Cardiac muscle cell (in vitro differentiated cells and primary cell): ENCODE results near the gene TMPRSS6. TPM values are rescaled to one million over a fixed set of nuclear protein-coding genes. Genes with fewer than 3 reads are reported as not detected.

ENCODE experiments used
- DNase-seq, 2 donors: peaks; one replicate each; pipeline versions ENCODE4 v3.0.0 to v3.0.0-alpha.2; 2010 to 2017; ENCODE audit warnings: low read depth in 1 of 2, low spot score in 1 of 2
- H3K27ac ChIP-seq: fragments of 200-600 bp; sonication (generic); 2 replicates; pipeline ENCODE4 v1.5.1; 2016
- H3K27me3 ChIP-seq: fragments of 200-600 bp; sonication (generic); 2 replicates; pipeline ENCODE4 v1.6.0; 2016; ENCODE audit warnings: control low read depth
- H3K36me3 ChIP-seq: fragments of 200-600 bp; sonication (generic); 2 replicates; pipeline ENCODE4 v1.5.1; 2016; ENCODE audit warnings: control low read depth
- H3K4me1 ChIP-seq: fragments of 200-600 bp; sonication (generic); 2 replicates; pipeline ENCODE4 v1.8.1; 2017; ENCODE audit warnings: low read depth, mild to moderate bottlenecking, mixed run types
- H3K4me3 ChIP-seq: fragments of 200-600 bp; sonication (generic); 2 replicates; pipeline ENCODE4 v1.5.1; 2016; ENCODE audit warnings: mild to moderate bottlenecking
- H3K9me3 ChIP-seq: fragments of 200-600 bp; sonication (generic); 2 replicates; pipeline ENCODE4 v1.5.1; 2017; ENCODE audit warnings: low read depth, mild to moderate bottlenecking, control low read depth
- CTCF ChIP-seq: IDR thresholded peaks from 2 replicates; pipeline ENCODE4 v1.5.1; 2012; ENCODE audit warnings: low read depth, mild to moderate bottlenecking, low read length
- polyA plus RNA-seq: library from polyadenylated mRNA; unstranded; fragments of >200 nt; fragmentation: Nextera tagmentation; extraction: Ambion mirVana; gene quantifications from 2 replicates; pipeline ENCODE4 v1.2.1, GENCODE V29; 2016
- total RNA-seq: library from RNA; depleted of rRNA; stranded (reverse); fragments of >200 nt; gene quantifications from 2 replicates; pipeline ENCODE4 v1.2.3, GENCODE V29; 2016

The TMPRSS6 gene
- total and polyA plus RNA-seq, 2 experiments from 2014 or later = 0.11 TPM; not detected in 1

GRCh38 chr22:37138849-37139561, 29.5 kb upstream of the TMPRSS6 start:
- no peak for TF ChIP-seq CTCF
- DNase-seq = no peak
- H3K36me3 ChIP-seq = no peaks in the 10 kb centered on the region

GRCh38 chr22:37137903-37138665, 28.6 kb upstream of the TMPRSS6 start:
- DNase-seq = no peak
- Histone ChIP-seq H3K36me3 (no peaks in the 10 kb centered on the region), H3K27ac (no peak overlapping the region), H3K27me3 (no peaks in the 10 kb centered on the region), H3K9me3 (no peaks in the 10 kb centered on the region), H3K4me3 (no peak overlapping the region), H3K4me1 (no peaks in the 10 kb centered on the region)
- TF ChIP-seq CTCF = no peak

More at GRCh38 chr22:37138849-37139561, 29.5 kb upstream of the TMPRSS6 start:
- Histone ChIP-seq H3K27ac (no peak overlapping the region), H3K4me1 (no peaks in the 10 kb centered on the region), H3K27me3 (no peaks in the 10 kb centered on the region), H3K4me3 (no peak overlapping the region), H3K9me3 (no peaks in the 10 kb centered on the region)

- H3K27me3 ChIP-seq = no peaks in the 10 kb centered on the region
- no peaks in the 10 kb centered on the region for H3K36me3 ChIP-seq
- no peak overlapping the region for H3K4me3 ChIP-seq
- H3K9me3 ChIP-seq = no peaks in the 10 kb centered on the region
- no peak for TF ChIP-seq CTCF
- no peak for DNase-seq
- no peak overlapping the region for H3K27ac ChIP-seq
- no peaks in the 10 kb centered on the region for H3K4me1 ChIP-seq
These were observed 27.6 kb upstream of the TMPRSS6 start for GRCh38 chr22:37137131-37137530.

GRCh38 chr22:37135023-37135422, 25.5 kb upstream of the TMPRSS6 start:
- Histone ChIP-seq H3K36me3 (no peaks in the 10 kb centered on the region), H3K4me1 (no peaks in the 10 kb centered on the region)
- TF ChIP-seq CTCF = no peak

GRCh38 chr22:37133304-37134018, 23.9 kb upstream of the TMPRSS6 start:
- H3K27ac ChIP-seq = no peak overlapping the region
- no peak overlapping the region for H3K4me3 ChIP-seq
- no peaks in the 10 kb centered on the region for H3K27me3 ChIP-seq
- no peaks in the 10 kb centered on the region for H3K36me3 ChIP-seq
- DNase-seq = no peak
- H3K9me3 ChIP-seq = no peaks in the 10 kb centered on the region
- no peaks in the 10 kb centered on the region for H3K4me1 ChIP-seq
- no peak for TF ChIP-seq CTCF

More at GRCh38 chr22:37135023-37135422, 25.5 kb upstream of the TMPRSS6 start:
- Histone ChIP-seq H3K4me3 (no peak overlapping the region), H3K27ac (no peak overlapping the region), H3K27me3 (no peaks in the 10 kb centered on the region), H3K9me3 (no peaks in the 10 kb centered on the region)
- DNase-seq = no peak
